Measurements from ENCODE around the gene KRTAP5-6.

Gene KRTAP5-6

GRCh38 chr11:1742869-1743584 is 46.0 kb downstream of the KRTAP5-6 start:
- no peak overlapping the region for H3K27ac ChIP-seq (ENCODE audit: low read length)
- no peak overlapping the region for H3K4me3 ChIP-seq (ENCODE audit: low read depth in 1 of 2, low read length in 2 of 2)
- no peaks in the 10 kb centered on the region for H3K4me1 ChIP-seq (ENCODE audit: control insufficient read depth in 1 of 2, insufficient read depth in 2 of 2, low read length in 2 of 2)
- H3K36me3 ChIP-seq (ENCODE audit: control insufficient read depth in 1 of 2, insufficient read depth in 2 of 2, low read length in 2 of 2): no peaks in the 10 kb centered on the region
- H3K9me3 ChIP-seq (ENCODE audit: control insufficient read depth in 1 of 2, low read length in 2 of 2): no peaks in the 10 kb centered on the region
- H3K27me3 ChIP-seq (ENCODE audit: low read depth, low read length): no peaks in the 10 kb centered on the region

- H3K27ac ChIP-seq (ENCODE audit: low read length): no peak overlapping the region
- peaks cover 3% of the 10 kb centered on the region for H3K27me3 ChIP-seq (ENCODE audit: low read depth, low read length)
- no peak overlapping the region for H3K4me3 ChIP-seq (ENCODE audit: low read depth in 1 of 2, low read length in 2 of 2)
- peaks cover 0 to 5% of the 10 kb centered on the region in 2 donors for H3K4me1 ChIP-seq (ENCODE audit: control insufficient read depth in 1 of 2, insufficient read depth in 2 of 2, low read length in 2 of 2)
- no peaks in the 10 kb centered on the region for H3K9me3 ChIP-seq (ENCODE audit: control insufficient read depth in 1 of 2, low read length in 2 of 2)
- no peaks in the 10 kb centered on the region for H3K36me3 ChIP-seq (ENCODE audit: control insufficient read depth in 1 of 2, insufficient read depth in 2 of 2, low read length in 2 of 2)
These were observed 46.7 kb downstream of the KRTAP5-6 start for GRCh38 chr11:1743585-1744136.

- H3K36me3 ChIP-seq (ENCODE audit: control insufficient read depth in 1 of 2, insufficient read depth in 2 of 2, low read length in 2 of 2): no peaks in the 10 kb centered on the region
- no peak overlapping the region for H3K4me3 ChIP-seq (ENCODE audit: low read depth in 1 of 2, low read length in 2 of 2)
- no peaks in the 10 kb centered on the region for H3K9me3 ChIP-seq (ENCODE audit: control insufficient read depth in 1 of 2, low read length in 2 of 2)
- H3K27ac ChIP-seq (ENCODE audit: low read length): no peak overlapping the region
- peaks cover 3% of the 10 kb centered on the region for H3K27me3 ChIP-seq (ENCODE audit: low read depth, low read length)
- H3K4me1 ChIP-seq (ENCODE audit: control insufficient read depth in 1 of 2, insufficient read depth in 2 of 2, low read length in 2 of 2): peaks cover 0 to 12% of the 10 kb centered on the region in 2 donors
These were observed 47.3 kb downstream of the KRTAP5-6 start for GRCh38 chr11:1744137-1744886.

GRCh38 chr11:1744891-1745700 is 48.1 kb downstream of the KRTAP5-6 start:
- H3K4me3 ChIP-seq (ENCODE audit: low read depth in 1 of 2, low read length in 2 of 2): no peak overlapping the region
- no peaks in the 10 kb centered on the region for H3K9me3 ChIP-seq (ENCODE audit: control insufficient read depth in 1 of 2, low read length in 2 of 2)
- no peak overlapping the region for H3K27ac ChIP-seq (ENCODE audit: low read length)

GRCh38 chr11:1745701-1746320 is 48.8 kb downstream of the KRTAP5-6 start:
- H3K4me1 ChIP-seq (ENCODE audit: control insufficient read depth in 1 of 2, insufficient read depth in 2 of 2, low read length in 2 of 2): peaks cover 0 to 25% of the 10 kb centered on the region in 2 donors
- no peaks in the 10 kb centered on the region for H3K9me3 ChIP-seq (ENCODE audit: control insufficient read depth in 1 of 2, low read length in 2 of 2)
- no peak overlapping the region for H3K4me3 ChIP-seq (ENCODE audit: low read depth in 1 of 2, low read length in 2 of 2)
- peaks cover 8% of the 10 kb centered on the region for H3K27me3 ChIP-seq (ENCODE audit: low read depth, low read length)
- no peaks in the 10 kb centered on the region for H3K36me3 ChIP-seq (ENCODE audit: control insufficient read depth in 1 of 2, insufficient read depth in 2 of 2, low read length in 2 of 2)
- H3K27ac ChIP-seq (ENCODE audit: low read length): no peak overlapping the region

More at GRCh38 chr11:1744891-1745700, 48.1 kb downstream of the KRTAP5-6 start:
- Histone ChIP-seq H3K27me3 (ENCODE audit: low read depth, low read length) (peaks cover 8% of the 10 kb centered on the region), H3K4me1 (ENCODE audit: control insufficient read depth in 1 of 2, insufficient read depth in 2 of 2, low read length in 2 of 2) (peaks cover 0 to 19% of the 10 kb centered on the region in 2 donors), H3K36me3 (ENCODE audit: control insufficient read depth in 1 of 2, insufficient read depth in 2 of 2, low read length in 2 of 2) (no peaks in the 10 kb centered on the region)

GRCh38 chr11:1746511-1746931 is 49.5 kb downstream of the KRTAP5-6 start:
- Histone ChIP-seq H3K27me3 (ENCODE audit: low read depth, low read length) (peaks cover 8% of the 10 kb centered on the region), H3K4me3 (ENCODE audit: low read depth in 1 of 2, low read length in 2 of 2) (no peak overlapping the region), H3K27ac (ENCODE audit: low read length) (no peak overlapping the region), H3K36me3 (ENCODE audit: control insufficient read depth in 1 of 2, insufficient read depth in 2 of 2, low read length in 2 of 2) (no peaks in the 10 kb centered on the region), H3K4me1 (ENCODE audit: control insufficient read depth in 1 of 2, insufficient read depth in 2 of 2, low read length in 2 of 2) (peaks cover 0 to 25% of the 10 kb centered on the region in 2 donors), H3K9me3 (ENCODE audit: control insufficient read depth in 1 of 2, low read length in 2 of 2) (no peaks in the 10 kb centered on the region)

GRCh38 chr11:1746956-1747752 is 50.2 kb downstream of the KRTAP5-6 start:
- H3K27ac ChIP-seq (ENCODE audit: low read length): no peak overlapping the region
- no peak overlapping the region for H3K4me3 ChIP-seq (ENCODE audit: low read depth in 1 of 2, low read length in 2 of 2)
- H3K4me1 ChIP-seq (ENCODE audit: control insufficient read depth in 1 of 2, insufficient read depth in 2 of 2, low read length in 2 of 2): peaks cover 0 to 25% of the 10 kb centered on the region in 2 donors
- peaks cover 8% of the 10 kb centered on the region for H3K27me3 ChIP-seq (ENCODE audit: low read depth, low read length)
- no peaks in the 10 kb centered on the region for H3K36me3 ChIP-seq (ENCODE audit: control insufficient read depth in 1 of 2, insufficient read depth in 2 of 2, low read length in 2 of 2)
- no peaks in the 10 kb centered on the region for H3K9me3 ChIP-seq (ENCODE audit: control insufficient read depth in 1 of 2, low read length in 2 of 2)
